ENCODE results near the gene ZBTB33.
A peak's percentile ranks its signal among the peaks of the same experiment; 100 is the strongest.

The ZBTB33 gene

DNA sequence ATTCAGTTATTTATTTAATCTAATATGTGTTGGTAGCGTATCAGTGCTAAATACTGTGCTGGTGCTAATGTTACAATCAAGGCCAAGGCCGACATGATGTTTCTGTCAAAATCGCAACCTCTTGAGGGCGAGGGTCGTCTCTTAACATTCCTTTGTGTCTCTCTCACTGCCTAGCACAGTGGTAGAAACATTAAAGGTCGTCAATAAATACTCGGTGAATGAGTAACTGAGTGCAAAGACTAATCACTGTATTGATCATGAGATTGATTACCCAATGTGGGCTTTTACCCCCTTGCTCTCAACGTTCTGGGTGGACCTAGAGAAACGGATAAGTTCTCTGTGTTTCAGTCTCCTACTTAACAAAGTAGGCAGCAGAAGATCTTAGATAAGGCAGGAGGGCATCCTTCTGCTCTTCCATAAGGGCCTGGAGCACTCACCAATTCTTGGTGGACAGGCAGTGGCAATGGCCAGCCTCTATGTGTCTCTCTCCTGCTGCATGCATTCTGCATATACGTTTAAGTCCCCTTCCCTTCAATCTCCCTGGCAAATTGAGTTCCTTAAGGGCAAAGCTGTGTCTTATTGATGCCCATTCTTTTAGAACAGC lies 30.5 kb downstream of the ZBTB33 start:
- H3K4me1 Mint-ChIP-seq, result no peaks in the 10 kb centered on the region
- peaks cover 0 to 15% of the 10 kb centered on the region in 2 donors for H3K27me3 Mint-ChIP-seq
- ATAC-seq (replicated peaks) (no peak), DNase-seq (no peak)
- no peak overlapping the region for H3K27ac Mint-ChIP-seq
- H3K4me3 Mint-ChIP-seq, result no peak overlapping the region
- no peaks in the 10 kb centered on the region for H3K9me3 Mint-ChIP-seq
- H3K36me3 Mint-ChIP-seq, result no peaks in the 10 kb centered on the region

DNA sequence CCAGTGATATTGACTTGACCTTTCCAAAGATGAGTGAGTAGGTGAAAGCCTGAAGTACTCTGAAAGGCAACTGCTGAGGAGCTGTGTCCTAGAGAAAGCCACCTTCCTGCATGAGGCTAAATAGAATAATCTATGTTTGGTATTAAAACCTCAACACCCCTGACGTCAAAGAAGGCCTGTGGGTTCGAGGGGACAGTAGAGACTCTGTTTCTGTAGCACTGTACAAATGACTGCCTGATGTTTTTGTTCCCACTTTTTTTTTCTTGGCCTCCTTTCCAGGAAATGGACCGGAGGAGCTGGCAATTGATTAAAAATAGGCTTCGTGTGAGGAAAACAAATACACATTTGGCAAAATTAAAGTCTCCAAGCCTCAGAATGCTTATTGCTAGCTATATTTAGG lies 31.1 kb downstream of the ZBTB33 start:
- H3K4me1 Mint-ChIP-seq, result peaks cover 0 to 2% of the 10 kb centered on the region in 2 donors
- H3K27me3 Mint-ChIP-seq, result peaks cover 0 to 15% of the 10 kb centered on the region in 2 donors
- H3K36me3 Mint-ChIP-seq, result no peaks in the 10 kb centered on the region
- no peaks in the 10 kb centered on the region for H3K9me3 Mint-ChIP-seq
- ATAC-seq (replicated peaks) (no peak), DNase-seq (no peak)
- H3K27ac Mint-ChIP-seq, result no peak overlapping the region
- H3K4me3 Mint-ChIP-seq, result no peak overlapping the region

DNA sequence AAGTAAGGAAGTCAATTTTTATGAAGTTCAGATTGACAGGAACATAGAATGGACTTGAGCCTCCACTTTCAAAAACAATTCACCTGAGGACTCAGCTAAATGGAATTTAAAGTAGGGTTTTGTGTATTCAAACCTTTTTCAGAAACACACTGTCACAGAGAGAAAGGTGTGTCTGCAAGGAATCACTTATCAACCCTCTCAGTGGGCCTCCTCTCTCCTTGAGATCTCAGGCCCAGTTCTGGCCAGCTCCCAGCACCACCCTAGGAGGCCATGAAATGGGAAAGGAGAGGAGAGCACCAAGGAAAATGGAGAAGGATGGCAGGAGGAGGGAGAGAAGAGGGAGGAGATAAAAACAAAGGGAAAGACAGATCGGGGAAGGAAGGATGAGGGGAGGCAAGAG lies 32.1 kb downstream of the ZBTB33 start:
- no peak for DNase-seq
- peaks cover 0 to 15% of the 10 kb centered on the region in 2 donors for H3K27me3 Mint-ChIP-seq
- H3K4me1 Mint-ChIP-seq, result peaks cover 6 to 7% of the 10 kb centered on the region in 2 donors
- H3K27ac Mint-ChIP-seq, result no peak overlapping the region
- no peaks in the 10 kb centered on the region for H3K36me3 Mint-ChIP-seq
- no peak for ATAC-seq (replicated peaks)
- H3K9me3 Mint-ChIP-seq, result no peaks in the 10 kb centered on the region
- no peak overlapping the region for H3K4me3 Mint-ChIP-seq

DNA sequence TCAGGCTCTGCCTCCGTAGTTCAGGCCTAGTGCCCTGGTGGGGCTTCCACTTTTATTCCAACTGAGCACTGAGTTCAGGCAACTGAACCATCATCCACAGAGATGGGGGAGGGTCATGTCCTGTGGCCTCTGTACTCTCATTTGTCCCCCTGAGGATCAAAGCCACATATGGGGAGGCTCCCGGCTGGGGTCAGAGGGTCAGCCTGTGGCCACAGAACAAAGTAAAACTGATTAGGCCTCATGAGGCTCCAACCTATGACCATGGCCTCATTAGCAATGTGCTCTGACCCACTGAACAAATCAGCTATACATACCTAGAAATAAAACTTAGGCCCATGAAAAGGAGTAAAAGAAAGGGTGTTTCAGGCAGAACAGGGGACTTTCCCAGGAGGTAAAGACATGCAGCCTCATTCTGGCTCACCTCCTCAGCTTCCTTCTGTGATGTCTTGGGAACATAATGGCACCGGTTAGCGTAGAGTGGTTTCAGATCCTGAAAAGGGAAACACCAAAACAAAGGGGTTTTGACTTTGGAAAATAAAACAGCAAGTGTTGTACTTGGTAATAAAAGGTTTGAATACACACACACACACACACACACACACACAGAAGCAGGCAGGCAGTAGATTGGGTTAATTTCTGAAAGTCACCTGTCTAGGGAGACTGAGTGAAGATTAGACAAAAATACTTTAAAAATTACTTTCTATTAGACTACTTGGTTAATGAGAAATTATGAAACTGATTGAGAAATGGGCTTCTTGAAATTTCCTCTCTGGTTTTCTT lies 36.3 kb downstream of the ZBTB33 start:
- Mint-ChIP-seq H3K4me1 (peaks cover 8 to 15% of the 10 kb centered on the region in 2 donors), H3K27me3 (peaks cover 0 to 11% of the 10 kb centered on the region in 2 donors)
- ATAC-seq (replicated peaks), result peak; percentile 69 to 87

DNA sequence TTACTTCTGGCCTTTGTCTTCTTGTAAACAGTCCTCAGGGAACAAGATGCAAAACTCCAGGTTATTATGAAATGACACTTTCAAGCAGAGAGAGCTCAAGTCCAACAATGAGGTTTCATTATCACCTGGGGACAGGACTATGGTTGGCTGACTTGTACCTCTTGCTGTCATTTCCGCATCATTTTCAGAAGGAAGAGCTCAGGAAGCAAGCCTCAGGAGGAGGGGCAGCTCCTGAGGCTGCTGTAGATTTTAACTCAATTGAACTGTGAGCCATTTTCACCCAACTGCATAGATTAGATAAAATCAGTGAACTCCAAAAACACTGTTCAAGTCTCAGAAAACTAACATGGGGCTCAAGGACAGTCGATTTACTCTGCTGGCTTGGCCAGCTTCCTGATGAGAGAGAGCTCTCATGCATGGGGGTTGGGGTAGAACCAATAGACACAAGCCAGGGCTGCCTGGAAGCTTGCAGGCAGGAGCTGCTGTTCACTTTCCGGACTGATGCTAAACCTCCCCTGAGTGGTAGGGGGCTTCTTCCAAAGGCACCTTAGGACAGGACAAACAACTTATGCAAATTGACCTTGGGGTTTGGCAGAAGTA lies 37.0 kb downstream of the ZBTB33 start:
- ATAC-seq (replicated peaks) (peak; percentile 39 to 66), DNase-seq (no peak)
- Mint-ChIP-seq H3K4me3 (no peak overlapping the region), H3K4me1 (peaks cover 8 to 15% of the 10 kb centered on the region in 2 donors), H3K27me3 (peaks cover 0 to 11% of the 10 kb centered on the region in 2 donors), H3K27ac (no peak overlapping the region), H3K36me3 (no peaks in the 10 kb centered on the region), H3K9me3 (no peaks in the 10 kb centered on the region)

More for the DNA sequence above, 36.3 kb downstream of the ZBTB33 start:
- Mint-ChIP-seq H3K27ac (no peak overlapping the region), H3K9me3 (no peaks in the 10 kb centered on the region), H3K36me3 (no peaks in the 10 kb centered on the region), H3K4me3 (no peak overlapping the region)
- no peak for DNase-seq

DNA sequence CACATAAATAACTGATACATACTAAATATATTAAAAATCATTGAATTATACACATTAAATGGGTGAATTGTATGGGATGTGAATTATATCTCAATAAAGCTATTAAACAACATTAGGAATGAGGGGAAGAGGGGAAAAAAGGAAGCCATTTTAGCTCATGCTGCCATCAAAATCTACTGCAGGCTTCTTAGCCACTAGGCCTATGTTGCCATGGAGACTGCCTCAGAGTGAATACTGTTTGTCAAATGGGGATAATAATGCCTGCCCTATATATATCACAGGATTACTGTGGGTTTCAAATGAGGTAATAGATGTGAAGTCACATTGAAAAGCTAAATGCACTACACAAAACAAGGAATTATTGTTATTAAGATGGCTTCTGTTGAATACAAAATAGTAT lies 39.5 kb downstream of the ZBTB33 start:
- DNase-seq (no peak), ATAC-seq (replicated peaks) (no peak)
- peaks cover 10 to 18% of the 10 kb centered on the region in 2 donors for H3K4me1 Mint-ChIP-seq
- no peaks in the 10 kb centered on the region for H3K27me3 Mint-ChIP-seq
- no peaks in the 10 kb centered on the region for H3K36me3 Mint-ChIP-seq
- no peak overlapping the region for H3K27ac Mint-ChIP-seq
- H3K9me3 Mint-ChIP-seq, result no peaks in the 10 kb centered on the region
- no peak overlapping the region for H3K4me3 Mint-ChIP-seq

DNA sequence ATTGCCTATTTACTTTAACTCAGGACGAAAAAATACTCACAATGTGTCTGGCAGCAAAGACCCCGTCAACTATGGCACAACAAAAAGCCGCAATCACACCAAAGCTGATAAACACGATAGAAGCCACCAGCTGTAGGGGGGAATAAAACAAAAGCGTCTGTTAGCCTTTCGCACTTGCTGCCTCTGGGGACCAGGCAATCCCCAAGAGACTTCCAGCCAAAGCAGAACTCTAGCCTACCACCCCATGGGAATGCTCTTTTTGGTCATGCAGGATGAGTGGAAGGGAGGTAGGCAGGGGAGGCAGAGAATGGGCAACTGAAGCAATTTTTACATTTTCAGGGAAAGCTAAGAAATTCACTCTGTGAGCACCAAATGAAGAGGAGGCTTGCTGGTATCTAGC lies 40.6 kb downstream of the ZBTB33 start:
- no peak for DNase-seq
- no peaks in the 10 kb centered on the region for H3K9me3 Mint-ChIP-seq
- no peaks in the 10 kb centered on the region for H3K36me3 Mint-ChIP-seq
- H3K4me3 Mint-ChIP-seq, result no peak overlapping the region
- H3K4me1 Mint-ChIP-seq, result peaks cover 10 to 20% of the 10 kb centered on the region in 2 donors
- no peaks in the 10 kb centered on the region for H3K27me3 Mint-ChIP-seq
- no peak for ATAC-seq (replicated peaks)
- H3K27ac Mint-ChIP-seq, result no peak overlapping the region

DNA sequence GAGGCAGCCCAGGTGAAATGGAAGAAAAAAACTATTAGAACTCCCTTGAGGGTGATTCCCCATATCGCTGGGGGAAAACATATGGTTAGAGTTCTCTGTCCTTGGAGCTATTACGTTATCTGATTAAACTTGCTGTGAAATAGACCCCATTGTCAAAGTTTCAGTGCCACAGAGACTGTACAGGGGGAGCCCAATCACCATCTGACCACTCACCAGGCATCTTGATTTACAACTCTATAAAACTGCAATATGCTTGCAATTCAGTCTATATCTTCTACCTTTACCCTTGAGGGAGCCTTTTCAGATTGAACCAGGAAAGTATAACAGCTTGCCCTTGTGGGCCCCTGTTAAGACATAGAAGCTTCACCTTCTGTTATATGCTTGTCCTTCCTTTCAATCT lies 42.4 kb downstream of the ZBTB33 start:
- no peak for DNase-seq
- Mint-ChIP-seq H3K9me3 (no peaks in the 10 kb centered on the region), H3K27ac (no peak overlapping the region), H3K4me1 (peaks cover 3 to 13% of the 10 kb centered on the region in 2 donors), H3K36me3 (no peaks in the 10 kb centered on the region), H3K27me3 (no peaks in the 10 kb centered on the region), H3K4me3 (no peak overlapping the region)
- ATAC-seq (replicated peaks), result no peak

DNA sequence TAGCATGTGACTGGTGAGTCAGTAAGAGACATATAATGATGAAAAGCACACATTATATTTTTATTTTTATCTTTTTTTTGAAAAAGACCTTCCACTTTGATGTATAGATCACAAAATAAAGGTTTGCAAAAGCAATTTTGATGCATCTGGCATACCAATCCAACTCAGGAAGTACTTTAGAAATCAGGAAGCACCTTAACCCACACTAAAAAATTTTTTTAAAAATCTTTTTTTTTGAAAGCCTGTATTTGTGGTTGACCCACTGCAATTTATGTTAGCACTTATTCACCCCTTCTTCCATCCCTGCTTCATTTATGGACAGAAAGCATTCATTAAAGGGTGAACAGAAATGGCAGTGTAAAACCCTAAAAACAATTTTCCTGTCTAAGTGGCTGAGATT lies 44.0 kb downstream of the ZBTB33 start:
- no peaks in the 10 kb centered on the region for H3K36me3 Mint-ChIP-seq
- H3K4me3 Mint-ChIP-seq, result no peak overlapping the region
- H3K4me1 Mint-ChIP-seq, result peaks cover 3 to 13% of the 10 kb centered on the region in 2 donors
- no peaks in the 10 kb centered on the region for H3K9me3 Mint-ChIP-seq
- no peak for ATAC-seq (replicated peaks)
- no peaks in the 10 kb centered on the region for H3K27me3 Mint-ChIP-seq
- no peak for DNase-seq
- H3K27ac Mint-ChIP-seq, result no peak overlapping the region

DNA sequence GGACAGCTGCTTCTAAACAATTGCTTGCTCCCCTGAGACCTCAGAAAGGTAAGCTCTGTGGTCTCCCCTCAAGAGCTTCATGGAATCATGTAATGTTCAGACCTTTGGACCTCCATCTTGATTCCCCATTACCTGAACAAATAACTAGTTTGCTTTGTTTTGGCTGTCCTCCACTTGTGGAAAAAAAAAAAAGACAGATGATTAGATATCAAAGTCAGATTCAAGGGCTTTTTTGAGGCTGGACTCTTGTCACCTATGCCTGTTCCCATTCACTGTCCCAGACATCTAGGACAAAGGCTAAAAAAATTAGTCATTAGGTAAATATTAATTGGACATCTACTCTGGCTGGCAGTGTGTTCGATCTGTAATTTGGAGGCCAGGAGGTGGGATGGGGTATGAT lies 47.3 kb downstream of the ZBTB33 start:
- H3K36me3 Mint-ChIP-seq, result no peaks in the 10 kb centered on the region
- DNase-seq (no peak), ATAC-seq (replicated peaks) (no peak)
- H3K4me1 Mint-ChIP-seq, result peaks cover 11 to 16% of the 10 kb centered on the region in 2 donors
- no peaks in the 10 kb centered on the region for H3K9me3 Mint-ChIP-seq
- no peak overlapping the region for H3K27ac Mint-ChIP-seq
- H3K4me3 Mint-ChIP-seq, result no peak overlapping the region
- H3K27me3 Mint-ChIP-seq, result no peaks in the 10 kb centered on the region

DNA sequence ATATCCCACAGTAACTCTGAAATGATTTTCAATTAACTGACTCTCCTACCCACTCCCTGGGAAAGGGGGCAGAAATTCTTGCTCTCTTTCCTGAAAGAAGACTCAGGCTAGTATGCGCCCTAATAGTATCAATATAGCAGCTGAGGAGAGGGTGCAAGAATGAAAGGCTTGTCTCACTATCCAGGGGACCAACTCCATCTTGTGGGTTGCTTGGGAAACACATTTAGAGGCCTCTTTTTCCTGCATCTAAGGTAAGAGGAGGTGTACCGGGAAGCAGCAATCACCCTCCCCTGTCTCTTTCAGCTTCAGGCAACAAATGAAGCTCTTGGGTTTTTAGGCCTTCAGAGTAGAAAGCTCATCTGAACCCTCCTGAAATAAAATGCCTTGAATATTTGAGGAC lies 49.3 kb downstream of the ZBTB33 start:
- no peak overlapping the region for H3K27ac Mint-ChIP-seq
- no peak overlapping the region for H3K4me3 Mint-ChIP-seq
- no peaks in the 10 kb centered on the region for H3K27me3 Mint-ChIP-seq
- H3K4me1 Mint-ChIP-seq, result peaks cover 11 to 16% of the 10 kb centered on the region in 2 donors
- no peak for ATAC-seq (replicated peaks)
- no peaks in the 10 kb centered on the region for H3K9me3 Mint-ChIP-seq
- DNase-seq, result no peak
- H3K36me3 Mint-ChIP-seq, result no peaks in the 10 kb centered on the region

DNA sequence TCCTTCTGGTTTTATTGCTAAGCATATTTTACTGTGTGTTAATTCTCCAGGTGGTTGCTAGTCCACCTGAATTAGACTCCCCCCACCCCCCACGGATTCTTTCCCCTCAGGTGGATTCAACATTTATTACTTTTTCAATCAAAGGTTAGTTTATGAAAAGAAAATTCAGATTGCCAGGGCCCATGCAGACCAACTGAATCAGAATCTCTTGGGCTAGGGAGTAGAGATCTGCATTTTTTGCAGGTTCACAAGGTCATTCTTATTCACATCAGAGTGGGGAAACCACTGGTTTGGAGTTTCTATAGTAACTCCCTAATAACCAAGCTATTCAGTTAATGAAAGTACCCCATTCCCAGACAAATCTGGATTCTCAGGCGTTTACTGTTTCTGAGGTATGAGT lies 50.9 kb downstream of the ZBTB33 start:
- no peak overlapping the region for H3K4me3 Mint-ChIP-seq
- H3K36me3 Mint-ChIP-seq, result no peaks in the 10 kb centered on the region
- H3K27ac Mint-ChIP-seq, result no peak overlapping the region
- DNase-seq (no peak), ATAC-seq (replicated peaks) (no peak)
- peaks cover 10 to 20% of the 10 kb centered on the region in 2 donors for H3K4me1 Mint-ChIP-seq
- H3K27me3 Mint-ChIP-seq, result no peaks in the 10 kb centered on the region
- no peaks in the 10 kb centered on the region for H3K9me3 Mint-ChIP-seq

DNA sequence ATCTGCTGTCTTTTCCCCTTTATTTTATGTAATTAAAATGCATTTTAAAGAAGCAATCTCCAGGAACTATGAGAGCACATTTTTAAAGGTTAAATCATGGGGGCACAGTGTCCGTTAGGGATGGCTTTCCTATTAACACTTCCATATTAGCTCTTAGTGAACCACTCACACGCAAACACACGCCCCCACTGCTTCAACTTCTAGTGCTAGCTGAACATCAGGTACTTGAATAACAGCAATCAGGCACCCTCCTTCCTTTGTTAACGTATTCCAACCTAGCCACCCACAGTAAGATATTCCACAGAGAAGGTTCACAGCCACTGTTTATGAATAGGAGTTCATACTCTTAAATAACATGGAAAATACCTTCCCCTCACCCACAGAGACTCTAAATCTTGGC lies 51.3 kb downstream of the ZBTB33 start:
- Mint-ChIP-seq H3K9me3 (no peaks in the 10 kb centered on the region), H3K36me3 (no peaks in the 10 kb centered on the region), H3K4me3 (peak overlapping the region; percentile 11 to 14), H3K27me3 (no peaks in the 10 kb centered on the region), H3K27ac (peak overlapping the region; percentile 27), H3K4me1 (peaks cover 10 to 24% of the 10 kb centered on the region in 2 donors)
- DNase-seq, result no peak
- ATAC-seq (replicated peaks), result peak in 1 of 2 donors; percentile 29

DNA sequence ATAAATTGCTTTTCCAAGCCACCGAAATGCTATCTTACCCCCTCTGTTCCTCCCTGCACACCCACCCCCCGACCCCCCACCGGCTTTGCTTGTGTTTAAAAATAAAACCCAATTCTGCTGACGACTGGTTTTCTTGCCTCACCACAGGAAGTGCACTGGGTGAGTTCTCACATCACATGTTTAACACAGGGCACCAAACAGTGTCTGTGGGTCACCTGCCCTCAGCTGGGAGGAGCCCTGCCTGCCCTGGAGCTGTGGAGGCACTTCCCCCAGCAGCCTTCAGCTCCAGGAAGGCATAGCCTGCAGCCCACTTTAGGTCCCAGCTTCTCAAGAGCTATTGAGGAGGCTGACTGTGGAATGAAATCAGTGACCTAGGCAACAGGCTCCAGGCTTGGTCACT lies 51.8 kb downstream of the ZBTB33 start:
- H3K9me3 Mint-ChIP-seq, result no peaks in the 10 kb centered on the region
- H3K36me3 Mint-ChIP-seq, result no peaks in the 10 kb centered on the region
- H3K4me3 Mint-ChIP-seq, result peak overlapping the region; percentile 3 to 11
- H3K4me1 Mint-ChIP-seq, result peaks cover 10 to 26% of the 10 kb centered on the region in 2 donors
- DNase-seq (peak; percentile 29), ATAC-seq (replicated peaks) (peak; percentile 85 to 98)
- H3K27ac Mint-ChIP-seq, result peak overlapping the region; percentile 27
- H3K27me3 Mint-ChIP-seq, result no peaks in the 10 kb centered on the region

DNA sequence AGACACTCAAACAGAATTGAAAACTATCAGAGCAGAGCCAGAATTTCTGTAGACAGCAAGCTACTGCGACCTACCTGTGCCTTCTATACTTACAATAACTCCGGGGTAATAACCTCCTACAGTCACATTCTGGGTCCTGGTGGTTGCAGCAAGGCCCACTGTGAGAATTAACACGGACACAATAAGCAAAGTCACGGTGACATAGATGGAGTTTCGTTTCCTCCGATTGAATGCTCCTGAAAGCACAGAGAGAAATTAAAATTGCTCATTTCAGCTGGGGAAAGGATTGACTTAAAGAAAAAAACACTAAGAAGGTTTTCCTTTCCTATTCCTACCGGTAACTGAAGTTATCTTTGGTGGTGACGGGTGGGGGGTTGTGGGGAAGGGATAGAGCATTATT lies 53.6 kb downstream of the ZBTB33 start:
- Mint-ChIP-seq H3K27me3 (peaks cover 0 to 7% of the 10 kb centered on the region in 2 donors), H3K4me1 (peaks cover 10 to 34% of the 10 kb centered on the region in 2 donors), H3K9me3 (no peaks in the 10 kb centered on the region), H3K36me3 (no peaks in the 10 kb centered on the region), H3K4me3 (no peak overlapping the region), H3K27ac (peak overlapping the region; percentile 25)
- ATAC-seq (replicated peaks), result no peak
- DNase-seq, result no peak

All from stimulated activated naive B cell treated with anti-CD40 and anti-IgM and Interleukin-4, amounts not matched to agents 10 μg/mL and 1 μg/mL and 100 μg/mL, for 72 hours (primary cell).